Stimulated activated CD4-positive, alpha-beta T cell treated with anti-CD3 and anti-CD28 coated beads, TNF-alpha, amount 100 ng/mL, for 48 hours (primary cell): ENCODE results near the gene ARHGAP5.

Experiments used
- DNase-seq, 3 donors: peaks; one replicate each; pipeline ENCODE4 v3.0.0-alpha.2; 2020; ENCODE audit warnings: low read depth in 3 of 3

ARHGAP5 gene

GRCh38 chr14:32183151-32184058, 106.3 kb downstream of the ARHGAP5 start:
- no peak for DNase-seq

GRCh38 chr14:32185097-32185496, 108.0 kb downstream of the ARHGAP5 start:
- no peak for DNase-seq

GRCh38 chr14:32186248-32186647, 109.1 kb downstream of the ARHGAP5 start:
- no peak for DNase-seq

GRCh38 chr14:32189811-32190210, 112.7 kb downstream of the ARHGAP5 start:
- no peak for DNase-seq

- DNase-seq, result no peak
Observed at GRCh38 chr14:32190673-32191072, 113.6 kb downstream of the ARHGAP5 start.

GRCh38 chr14:32192712-32193373, 115.7 kb downstream of the ARHGAP5 start:
- DNase-seq, result no peak

- DNase-seq, result no peak
Observed at GRCh38 chr14:32193532-32193931, 116.4 kb downstream of the ARHGAP5 start.

GRCh38 chr14:32195636-32196035, 118.5 kb downstream of the ARHGAP5 start:
- DNase-seq, result no peak

GRCh38 chr14:32197919-32198318, 120.8 kb downstream of the ARHGAP5 start:
- DNase-seq, result no peak

GRCh38 chr14:32200368-32201192, 123.5 kb downstream of the ARHGAP5 start:
- DNase-seq, result no peak

- peak; percentile 55 to 73 (median 66) for DNase-seq
Observed at GRCh38 chr14:32201193-32201815, 124.2 kb downstream of the ARHGAP5 start.

- no peak for DNase-seq
Observed at GRCh38 chr14:32201816-32202490, 124.8 kb downstream of the ARHGAP5 start, which contains the start of gene RNU6-7. RNU6-7 (plus strand) TSS chr14:32202045.

- no peak for DNase-seq
Observed at GRCh38 chr14:32202491-32202997, 125.4 kb downstream of the ARHGAP5 start.

GRCh38 chr14:32202998-32203882, 126.1 kb downstream of the ARHGAP5 start, which contains the start of gene RNU6-8:
RNU6-8 (minus strand) TSS chr14:32203269.
- DNase-seq, result peak; percentile 68 to 80 (median 68)

- DNase-seq, result no peak
Observed at GRCh38 chr14:32203928-32204357, 126.8 kb downstream of the ARHGAP5 start.

- no peak for DNase-seq
Observed at GRCh38 chr14:32205554-32205953, 128.4 kb downstream of the ARHGAP5 start.

- no peak for DNase-seq
Observed at GRCh38 chr14:32205984-32206383, 128.9 kb downstream of the ARHGAP5 start.

GRCh38 chr14:32206552-32206951, 129.4 kb downstream of the ARHGAP5 start:
- DNase-seq, result no peak

- DNase-seq, result no peak
Observed at GRCh38 chr14:32208490-32208889, 131.4 kb downstream of the ARHGAP5 start.
